ENCODE results near the gene TMEM86A.

TMEM86A gene

GRCh38 chr11:18692941-18693760 lies 5.4 kb upstream of the TMEM86A start:
- Histone ChIP-seq H3K27me3 (ENCODE audit: insufficient read depth, poor library complexity, severe bottlenecking) (peaks cover 3% of the 10 kb centered on the region), H3K4me3 (replicated peaks; ENCODE audit: insufficient read depth, low read length) (no peak overlapping the region), H3K27ac (replicated peaks) (no peak overlapping the region)
- no peak for DNase-seq (ENCODE audit: low read depth in 1 of 2, low spot score in 1 of 2)
- TF ChIP-seq CTCF (IDR thresholded peaks at IDR 0.05; ENCODE audit: insufficient read depth, low read length) (no peak), SPI1 (IDR thresholded peaks at IDR 0.05; ENCODE audit: borderline replicate concordance, low read depth) (no peak), REST (IDR thresholded peaks at IDR 0.05; ENCODE audit: insufficient replicate concordance, low read depth) (no peak), GABPA (IDR thresholded peaks at IDR 0.05; ENCODE audit: low read depth) (no peak), POLR2AphosphoS5 (IDR thresholded peaks at IDR 0.05; ENCODE audit: low read depth) (no peak)

GRCh38 chr11:18696638-18697225 lies 1.8 kb upstream of the TMEM86A start:
- no peak overlapping the region for H3K4me3 ChIP-seq (replicated peaks; ENCODE audit: insufficient read depth, low read length)
- TF ChIP-seq SPI1 (IDR thresholded peaks at IDR 0.05; ENCODE audit: borderline replicate concordance, low read depth) (no peak), CTCF (IDR thresholded peaks at IDR 0.05; ENCODE audit: insufficient read depth, low read length) (no peak), GABPA (IDR thresholded peaks at IDR 0.05; ENCODE audit: low read depth) (no peak), POLR2AphosphoS5 (IDR thresholded peaks at IDR 0.05; ENCODE audit: low read depth) (no peak), REST (IDR thresholded peaks at IDR 0.05; ENCODE audit: insufficient replicate concordance, low read depth) (no peak)
- DNase-seq (ENCODE audit: low read depth in 1 of 2, low spot score in 1 of 2) = no peak
- H3K27ac ChIP-seq (replicated peaks) = no peak overlapping the region
- peaks cover 10% of the 10 kb centered on the region for H3K27me3 ChIP-seq (ENCODE audit: insufficient read depth, poor library complexity, severe bottlenecking)

- Histone ChIP-seq H3K27me3 (ENCODE audit: insufficient read depth, poor library complexity, severe bottlenecking) (peaks cover 10% of the 10 kb centered on the region), H3K4me3 (replicated peaks; ENCODE audit: insufficient read depth, low read length) (no peak overlapping the region), H3K27ac (replicated peaks) (no peak overlapping the region)
- DNase-seq (ENCODE audit: low read depth in 1 of 2, low spot score in 1 of 2) = no peak
- TF ChIP-seq SPI1 (IDR thresholded peaks at IDR 0.05; ENCODE audit: borderline replicate concordance, low read depth) = peak; percentile 38; the same call in 1 of the 2 replicates
- TF ChIP-seq REST (IDR thresholded peaks at IDR 0.05; ENCODE audit: insufficient replicate concordance, low read depth) = no peak
Measured at GRCh38 chr11:18697576-18697975, 1.0 kb upstream of the TMEM86A start.
